ENCODE data around the gene PSMD9.
A peak's percentile ranks its signal among the peaks of the same experiment; 100 is the strongest.
"Not testable (repeated sequence)": the region's sequence is repeated elsewhere in the genome, so short reads cannot be mapped to it uniquely, and the experiment has no call there.

The PSMD9 gene

GRCh38 chr12:121888478-121889273 is at the start of gene PSMD9:
Gene PSMD9, plus strand, starts transcription at chr12:121888790. Its CDS starts 67 bp downstream, at chr12:121888857.
- peak; percentile 84 for FAIRE-seq

- peak; percentile 86 for FAIRE-seq
Measured at GRCh38 chr12:121839106-121839992, 49.2 kb upstream of the PSMD9 start.

GRCh38 chr12:121839993-121840761 is 48.4 kb upstream of the PSMD9 start:
- FAIRE-seq, result no peak

- FAIRE-seq, result no peak
Measured at GRCh38 chr12:121843236-121843982, 45.2 kb upstream of the PSMD9 start.

- FAIRE-seq, result no peak
Measured at GRCh38 chr12:121845701-121846100, 42.9 kb upstream of the PSMD9 start.

- no peak for FAIRE-seq
Measured at GRCh38 chr12:121849211-121849610, 39.4 kb upstream of the PSMD9 start.

GRCh38 chr12:121849665-121850064 is 38.9 kb upstream of the PSMD9 start:
- no peak for FAIRE-seq

GRCh38 chr12:121852392-121852791 is 36.2 kb upstream of the PSMD9 start:
- not testable (repeated sequence) for FAIRE-seq

GRCh38 chr12:121857322-121858246 is 31.0 kb upstream of the PSMD9 start:
- no peak for FAIRE-seq

GRCh38 chr12:121858318-121858661 is 30.3 kb upstream of the PSMD9 start:
- FAIRE-seq, result no peak

- FAIRE-seq, result no peak
Measured at GRCh38 chr12:121858662-121859572, 29.7 kb upstream of the PSMD9 start, which contains the start of gene HPD. Gene HPD, minus strand, starts transcription at chr12:121858859. Its CDS starts 36 bp downstream, at chr12:121858823.

- FAIRE-seq, result no peak
Measured at GRCh38 chr12:121860257-121860656, 28.3 kb upstream of the PSMD9 start.

- not testable (repeated sequence) for FAIRE-seq
Measured at GRCh38 chr12:121860699-121861098, 27.9 kb upstream of the PSMD9 start.

- FAIRE-seq, result no peak
Measured at GRCh38 chr12:121861636-121862254, 26.8 kb upstream of the PSMD9 start.

GRCh38 chr12:121866331-121866730 is 22.3 kb upstream of the PSMD9 start:
- no peak for FAIRE-seq

GRCh38 chr12:121869229-121869628 is 19.4 kb upstream of the PSMD9 start:
- not testable (repeated sequence) for FAIRE-seq

GRCh38 chr12:121871467-121871866 is 17.1 kb upstream of the PSMD9 start:
- no peak for FAIRE-seq

- no peak for FAIRE-seq
Measured at GRCh38 chr12:121872546-121873215, 15.9 kb upstream of the PSMD9 start.

- FAIRE-seq, result no peak
Measured at GRCh38 chr12:121873216-121873569, 15.4 kb upstream of the PSMD9 start.
